Right lobe of liver (tissue), 4 donors: ENCODE results near the gene MSX1.

Source experiments
- CTCF ChIP-seq, 4 donors: fragments of 200-600 bp in 3 of 4; fragments of 450-650 bp in 1 of 4; IDR thresholded peaks; one replicate each; pipeline versions ENCODE4 v1.5.1 to v1.8.0; 2016 to 2022; ENCODE audit warnings: antibody characterized with exemption in 4 of 4, mild to moderate bottlenecking in 2 of 4
- POLR2A ChIP-seq: fragments of 450-650 bp; IDR thresholded peaks from one replicate; pipeline ENCODE4 v1.6.1; 2017; ENCODE audit warnings: antibody characterized with exemption, mild to moderate bottlenecking
- donor health status: DM: no; HTN: no; CAD: no.
- donor health status: DM: no; HTN: no; CAD: no.
- donor health status: DM: no; HTN: yes; CAD: no.

GRCh38 chr4:4893721-4894120 lies 34.3 kb downstream of the MSX1 start:
- no peak for TF ChIP-seq CTCF (IDR thresholded peaks at IDR 0.05)
- no peak for TF ChIP-seq POLR2A
